MM.1S (cell line): ENCODE data around the gene LRRC66.

Experiments used
- EZH2 ChIP-seq: fragments of 300-600 bp; sonication (generic); optimal IDR thresholded peaks from 2 replicates; pipeline ENCODE3; 2017; ENCODE audit warnings: low read depth, mild to moderate bottlenecking, antibody characterized with exemption, low read length, mixed read lengths
- EZH2phosphoT487 ChIP-seq: fragments of 300-600 bp; sonication (generic); IDR thresholded peaks from 2 replicates; pipeline ENCODE4 v1.6.1; 2018; ENCODE audit warnings: antibody characterized with exemption, low read length
- TF ChIP-seq, protein P1 (sequence below): fragments of 300-600 bp; sonication (generic); IDR thresholded peaks from 2 replicates; pipeline ENCODE4 v1.5.1; 2016; ENCODE audit warnings: antibody characterized with exemption, low read length, mixed read lengths

- TF ChIP-seq, protein P1, sequence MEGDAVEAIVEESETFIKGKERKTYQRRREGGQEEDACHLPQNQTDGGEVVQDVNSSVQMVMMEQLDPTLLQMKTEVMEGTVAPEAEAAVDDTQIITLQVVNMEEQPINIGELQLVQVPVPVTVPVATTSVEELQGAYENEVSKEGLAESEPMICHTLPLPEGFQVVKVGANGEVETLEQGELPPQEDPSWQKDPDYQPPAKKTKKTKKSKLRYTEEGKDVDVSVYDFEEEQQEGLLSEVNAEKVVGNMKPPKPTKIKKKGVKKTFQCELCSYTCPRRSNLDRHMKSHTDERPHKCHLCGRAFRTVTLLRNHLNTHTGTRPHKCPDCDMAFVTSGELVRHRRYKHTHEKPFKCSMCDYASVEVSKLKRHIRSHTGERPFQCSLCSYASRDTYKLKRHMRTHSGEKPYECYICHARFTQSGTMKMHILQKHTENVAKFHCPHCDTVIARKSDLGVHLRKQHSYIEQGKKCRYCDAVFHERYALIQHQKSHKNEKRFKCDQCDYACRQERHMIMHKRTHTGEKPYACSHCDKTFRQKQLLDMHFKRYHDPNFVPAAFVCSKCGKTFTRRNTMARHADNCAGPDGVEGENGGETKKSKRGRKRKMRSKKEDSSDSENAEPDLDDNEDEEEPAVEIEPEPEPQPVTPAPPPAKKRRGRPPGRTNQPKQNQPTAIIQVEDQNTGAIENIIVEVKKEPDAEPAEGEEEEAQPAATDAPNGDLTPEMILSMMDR = no peak
- TF ChIP-seq EZH2 (no peak), EZH2phosphoT487 (no peak)
Measured at GRCh38 chr4:52052475-52052780, 32.3 kb upstream of the LRRC66 start.
